ENCODE data around the gene PIGU. TPM values are rescaled to one million over a fixed set of nuclear protein-coding genes. Genes with fewer than 3 reads are reported as not detected.
A peak's percentile ranks its signal among the peaks of the same experiment; 100 is the strongest.

The PIGU gene
- total RNA-seq, 2 donors from 2014 or later: 20.1 to 20.6 TPM

GRCh38 chr20:34536798-34537394 is 140.0 kb downstream of the PIGU start:
- H3K27me3 Mint-ChIP-seq: no peaks in the 10 kb centered on the region
- no peak for DNase-seq (ENCODE audit: low spot score)
- H3K4me1 Mint-ChIP-seq (ENCODE audit: low read depth in 2 of 2): peaks cover 13 to 25% of the 10 kb centered on the region in 2 donors
- H3K4me3 Mint-ChIP-seq: no peak overlapping the region
- peaks cover 8% of the 10 kb centered on the region for H3K36me3 Mint-ChIP-seq
- no peak overlapping the region for H3K27ac Mint-ChIP-seq
- H3K9me3 Mint-ChIP-seq: no peaks in the 10 kb centered on the region
- ATAC-seq: no peak

GRCh38 chr20:34535857-34536256 is 141.0 kb downstream of the PIGU start:
- Mint-ChIP-seq H3K36me3 (peaks cover 5% of the 10 kb centered on the region), H3K27ac (no peak overlapping the region), H3K4me1 (ENCODE audit: low read depth in 2 of 2) (peaks cover 11 to 22% of the 10 kb centered on the region in 2 donors), H3K4me3 (no peak overlapping the region), H3K9me3 (no peaks in the 10 kb centered on the region), H3K27me3 (no peaks in the 10 kb centered on the region)
- no peak for ATAC-seq
- no peak for DNase-seq (ENCODE audit: low spot score)

GRCh38 chr20:34535301-34535840 is 141.5 kb downstream of the PIGU start:
- Mint-ChIP-seq H3K9me3 (no peaks in the 10 kb centered on the region), H3K4me3 (no peak overlapping the region), H3K27me3 (no peaks in the 10 kb centered on the region), H3K27ac (no peak overlapping the region), H3K36me3 (peaks cover under 1% of the 10 kb centered on the region), H3K4me1 (ENCODE audit: low read depth in 2 of 2) (peaks cover 11 to 22% of the 10 kb centered on the region in 2 donors)
- DNase-seq (ENCODE audit: low spot score) (no peak), ATAC-seq (no peak)

GRCh38 chr20:34534391-34535165 is 142.3 kb downstream of the PIGU start:
- H3K27ac Mint-ChIP-seq: no peak overlapping the region
- no peaks in the 10 kb centered on the region for H3K27me3 Mint-ChIP-seq
- DNase-seq (ENCODE audit: low spot score) (no peak), ATAC-seq (no peak)
- H3K9me3 Mint-ChIP-seq: no peaks in the 10 kb centered on the region
- no peak overlapping the region for H3K4me3 Mint-ChIP-seq
- peaks cover 16 to 27% of the 10 kb centered on the region in 2 donors for H3K4me1 Mint-ChIP-seq (ENCODE audit: low read depth in 2 of 2)
- H3K36me3 Mint-ChIP-seq: no peaks in the 10 kb centered on the region

GRCh38 chr20:34532756-34533155 is 144.1 kb downstream of the PIGU start:
- no peak for DNase-seq (ENCODE audit: low spot score)
- H3K27ac Mint-ChIP-seq: no peak overlapping the region

GRCh38 chr20:34532320-34532719 is 144.6 kb downstream of the PIGU start:
- Mint-ChIP-seq H3K27me3 (no peaks in the 10 kb centered on the region), H3K4me3 (no peak overlapping the region), H3K36me3 (no peaks in the 10 kb centered on the region), H3K9me3 (no peaks in the 10 kb centered on the region), H3K27ac (no peak overlapping the region), H3K4me1 (ENCODE audit: low read depth in 2 of 2) (peaks cover 16 to 38% of the 10 kb centered on the region in 2 donors)
- ATAC-seq (no peak), DNase-seq (ENCODE audit: low spot score) (no peak)

More at GRCh38 chr20:34532756-34533155, 144.1 kb downstream of the PIGU start:
- no peaks in the 10 kb centered on the region for H3K27me3 Mint-ChIP-seq
- H3K4me1 Mint-ChIP-seq (ENCODE audit: low read depth in 2 of 2): peaks cover 16 to 38% of the 10 kb centered on the region in 2 donors
- no peak for ATAC-seq
- H3K4me3 Mint-ChIP-seq: no peak overlapping the region
- no peaks in the 10 kb centered on the region for H3K9me3 Mint-ChIP-seq
- no peaks in the 10 kb centered on the region for H3K36me3 Mint-ChIP-seq

GRCh38 chr20:34531608-34532265 is 145.2 kb downstream of the PIGU start:
- no peak for ATAC-seq
- H3K27me3 Mint-ChIP-seq: no peaks in the 10 kb centered on the region
- no peak overlapping the region for H3K4me3 Mint-ChIP-seq

GRCh38 chr20:34530342-34530741 is 146.6 kb downstream of the PIGU start:
- no peak for DNase-seq (ENCODE audit: low spot score)
- Mint-ChIP-seq H3K27me3 (no peaks in the 10 kb centered on the region), H3K4me1 (ENCODE audit: low read depth in 2 of 2) (peaks cover 18 to 43% of the 10 kb centered on the region in 2 donors), H3K9me3 (no peaks in the 10 kb centered on the region), H3K27ac (peak overlapping the region; percentile 21 to 83), H3K4me3 (no peak overlapping the region), H3K36me3 (no peaks in the 10 kb centered on the region)
- no peak for ATAC-seq

More at GRCh38 chr20:34531608-34532265, 145.2 kb downstream of the PIGU start:
- DNase-seq (ENCODE audit: low spot score): no peak
- Mint-ChIP-seq H3K27ac (peak overlapping the region; percentile 21 to 26), H3K36me3 (no peaks in the 10 kb centered on the region), H3K9me3 (no peaks in the 10 kb centered on the region), H3K4me1 (ENCODE audit: low read depth in 2 of 2) (peaks cover 16 to 38% of the 10 kb centered on the region in 2 donors)

- no peaks in the 10 kb centered on the region for H3K27me3 Mint-ChIP-seq
- H3K4me1 Mint-ChIP-seq (ENCODE audit: low read depth in 2 of 2): peaks cover 21 to 45% of the 10 kb centered on the region in 2 donors
- no peak for DNase-seq (ENCODE audit: low spot score)
- no peak overlapping the region for H3K4me3 Mint-ChIP-seq
- no peaks in the 10 kb centered on the region for H3K9me3 Mint-ChIP-seq
- ATAC-seq: no peak
- no peaks in the 10 kb centered on the region for H3K36me3 Mint-ChIP-seq
- H3K27ac Mint-ChIP-seq: peak overlapping the region in 1 of 2 donors; percentile 83
Observed at GRCh38 chr20:34529742-34530141, 147.2 kb downstream of the PIGU start.

- DNase-seq (ENCODE audit: low spot score): no peak
- Mint-ChIP-seq H3K9me3 (no peaks in the 10 kb centered on the region), H3K4me3 (no peak overlapping the region), H3K4me1 (ENCODE audit: low read depth in 2 of 2) (peaks cover 21 to 40% of the 10 kb centered on the region in 2 donors), H3K27me3 (no peaks in the 10 kb centered on the region), H3K36me3 (no peaks in the 10 kb centered on the region), H3K27ac (no peak overlapping the region)
- no peak for ATAC-seq
Observed at GRCh38 chr20:34528921-34529297, 148.0 kb downstream of the PIGU start.

- ATAC-seq: no peak
- H3K27ac Mint-ChIP-seq: no peak overlapping the region
Observed at GRCh38 chr20:34527016-34527415, 149.9 kb downstream of the PIGU start.

GRCh38 chr20:34526466-34526865 is 150.4 kb downstream of the PIGU start:
- no peak overlapping the region for H3K4me3 Mint-ChIP-seq
- no peaks in the 10 kb centered on the region for H3K27me3 Mint-ChIP-seq
- H3K27ac Mint-ChIP-seq: no peak overlapping the region
- H3K36me3 Mint-ChIP-seq: no peaks in the 10 kb centered on the region
- no peak for DNase-seq (ENCODE audit: low spot score)
- H3K9me3 Mint-ChIP-seq: no peaks in the 10 kb centered on the region
- peaks cover 33 to 47% of the 10 kb centered on the region in 2 donors for H3K4me1 Mint-ChIP-seq (ENCODE audit: low read depth in 2 of 2)
- ATAC-seq: no peak

More at GRCh38 chr20:34527016-34527415, 149.9 kb downstream of the PIGU start:
- H3K9me3 Mint-ChIP-seq: no peaks in the 10 kb centered on the region
- peaks cover 34 to 48% of the 10 kb centered on the region in 2 donors for H3K4me1 Mint-ChIP-seq (ENCODE audit: low read depth in 2 of 2)
- H3K36me3 Mint-ChIP-seq: no peaks in the 10 kb centered on the region
- H3K4me3 Mint-ChIP-seq: no peak overlapping the region
- no peaks in the 10 kb centered on the region for H3K27me3 Mint-ChIP-seq
- no peak for DNase-seq (ENCODE audit: low spot score)

- ATAC-seq (no peak), DNase-seq (ENCODE audit: low spot score) (no peak)
- Mint-ChIP-seq H3K4me1 (ENCODE audit: low read depth in 2 of 2) (peaks cover 29 to 45% of the 10 kb centered on the region in 2 donors), H3K4me3 (no peak overlapping the region), H3K27me3 (no peaks in the 10 kb centered on the region), H3K9me3 (no peaks in the 10 kb centered on the region), H3K36me3 (no peaks in the 10 kb centered on the region), H3K27ac (no peak overlapping the region)
Observed at GRCh38 chr20:34525709-34526416, 151.0 kb downstream of the PIGU start.
